Liver (tissue), 9 donors: ENCODE data around the gene RBM48. TPM values are rescaled to one million over a fixed set of nuclear protein-coding genes. Genes with fewer than 3 reads are reported as not detected.

ENCODE experiments used
- DNase-seq: peaks from one replicate; pipeline ENCODE4 v3.0.0-alpha.2; 2017; ENCODE audit warnings: low spot score
- H3K27ac ChIP-seq, 2 donors: one replicate each; pipeline ENCODE4 v1.7.0; 2013; ENCODE audit warnings: inconsistent platforms in 2 of 2, low read length in 2 of 2, control low read depth in 1 of 2, low read depth in 1 of 2, mild to moderate bottlenecking in 1 of 2
- H3K27me3 ChIP-seq, 4 donors: one replicate each; pipeline versions ENCODE4 v1.6.1 to v1.7.0; 2013; ENCODE audit warnings: low read length in 3 of 4, inconsistent platforms in 1 of 4, mild to moderate bottlenecking in 1 of 4, moderate library complexity in 1 of 4; ENCODE audit not compliant: control insufficient read depth in 4 of 4, insufficient read depth in 4 of 4
- H3K36me3 ChIP-seq, 4 donors: one replicate each; pipeline versions ENCODE4 v1.6.1 to v1.7.0; 2013; ENCODE audit warnings: low read length in 3 of 4, mild to moderate bottlenecking in 3 of 4, low read depth in 1 of 4, moderate library complexity in 1 of 4; ENCODE audit not compliant: control insufficient read depth in 4 of 4, insufficient read depth in 3 of 4
- H3K4me1 ChIP-seq, 4 donors: one replicate each; pipeline versions ENCODE4 v1.6.1 to v1.7.0; 2013; ENCODE audit warnings: low read length in 3 of 4, mild to moderate bottlenecking in 3 of 4, moderate library complexity in 1 of 4; ENCODE audit not compliant: control insufficient read depth in 4 of 4, insufficient read depth in 4 of 4
- H3K4me3 ChIP-seq, 3 donors: one replicate each; pipeline versions ENCODE4 v1.6.1 to v1.7.0; 2013; ENCODE audit warnings: low read length in 3 of 3, control low read depth in 1 of 3, low read depth in 1 of 3, mild to moderate bottlenecking in 1 of 3
- H3K9ac ChIP-seq, 2 donors: one replicate each; pipeline ENCODE4 v1.7.0; 2013; ENCODE audit warnings: low read length in 2 of 2, mild to moderate bottlenecking in 2 of 2, moderate library complexity in 2 of 2, control low read depth in 1 of 2, low read depth in 1 of 2
- H3K9me3 ChIP-seq, 4 donors: one replicate each; pipeline versions ENCODE4 v1.6.1 to v1.7.0; 2013; ENCODE audit warnings: low read length in 3 of 4; ENCODE audit not compliant: control insufficient read depth in 4 of 4
- CTCF ChIP-seq: fragments of 150-350 bp; IDR thresholded peaks from 2 replicates; pipeline ENCODE4 v1.5.1; 2017; ENCODE audit warnings: improper control_type of control experiment, low read depth, low read length; ENCODE audit not compliant: missing input control
- EGR1 ChIP-seq, 2 donors: IDR thresholded peaks; 2 replicates each; pipeline ENCODE4 v1.6.1; 2016 to 2018; ENCODE audit warnings: antibody characterized with exemption in 2 of 2, low read depth in 2 of 2
- FOXA1 ChIP-seq: IDR thresholded peaks from 2 replicates; pipeline ENCODE4 v1.6.1; 2016; ENCODE audit warnings: antibody characterized with exemption
- FOXA2 ChIP-seq: IDR thresholded peaks from 2 replicates; pipeline ENCODE4 v1.6.1; 2016; ENCODE audit warnings: antibody characterized with exemption
- GABPA ChIP-seq, 2 donors: IDR thresholded peaks in 1 of 2; conservative IDR thresholded peaks in 1 of 2; 2 replicates each; pipeline ENCODE4 v1.6.1; 2016; ENCODE audit warnings: antibody characterized with exemption in 2 of 2, mild to moderate bottlenecking in 1 of 2, moderate library complexity in 1 of 2
- HNF4A ChIP-seq, 2 donors: conservative IDR thresholded peaks; 2 replicates each; pipeline ENCODE4 v1.6.1; 2016; ENCODE audit warnings: antibody characterized with exemption in 2 of 2, mild to moderate bottlenecking in 2 of 2
- HNF4G ChIP-seq: IDR thresholded peaks from 2 replicates; pipeline ENCODE4 v1.6.1; 2016; ENCODE audit warnings: antibody characterized with exemption
- JUND ChIP-seq, 2 donors: IDR thresholded peaks; 2 replicates each; pipeline ENCODE4 v1.6.1; 2016; ENCODE audit warnings: antibody characterized with exemption in 2 of 2
- NR2F2 ChIP-seq: IDR thresholded peaks from 2 replicates; pipeline ENCODE4 v1.6.1; 2016; ENCODE audit warnings: antibody characterized with exemption
- RAD21 ChIP-seq, 2 donors: IDR thresholded peaks; 2 replicates each; pipeline ENCODE4 v1.6.1; 2016; ENCODE audit warnings: antibody characterized with exemption in 2 of 2, mild to moderate bottlenecking in 2 of 2
- RXRA ChIP-seq, 2 donors: IDR thresholded peaks; 2 replicates each; pipeline ENCODE4 v1.6.1; 2017 to 2018; ENCODE audit warnings: antibody characterized with exemption in 2 of 2, mild to moderate bottlenecking in 1 of 2
- SP1 ChIP-seq: IDR thresholded peaks from 2 replicates; pipeline ENCODE4 v1.6.1; 2018; ENCODE audit warnings: antibody characterized with exemption, mild to moderate bottlenecking
- TAF1 ChIP-seq: conservative IDR thresholded peaks from 2 replicates; pipeline ENCODE4 v1.6.1; 2016; ENCODE audit warnings: antibody characterized with exemption, mild to moderate bottlenecking
- YY1 ChIP-seq: IDR thresholded peaks from 2 replicates; pipeline ENCODE4 v1.6.1; 2016; ENCODE audit warnings: antibody characterized with exemption, mild to moderate bottlenecking
- ZBTB33 ChIP-seq: IDR thresholded peaks from 2 replicates; pipeline ENCODE4 v1.6.1; 2016; ENCODE audit warnings: antibody characterized with exemption
- WGBS: extraction: QIAGEN DNeasy Blood & Tissue Kit; methylation state at CpG from one replicate; pipeline ENCODE4 v1.1.7; 2013; 5-methylcytosine and 5-hydroxymethylcytosine counted together
- polyA plus RNA-seq, 2 donors: library from polyadenylated mRNA; stranded (reverse) in 1 of 2; unstranded in 1 of 2; fragments of 200-250 nt in 1 of 2; fragments of >200 nt in 1 of 2; fragmentation: Nextera tagmentation in 1 of 2; extraction: Ambion mirVana in 1 of 2; gene quantifications; one replicate each; pipeline versions ENCODE4 v1.2.1 to v1.2.3, GENCODE V29; 2013 to 2015
- total RNA-seq, 2 donors: library from RNA; depleted of rRNA; stranded (reverse); fragments of >200 nt; gene quantifications; one replicate each; pipeline ENCODE4 v1.2.3, GENCODE V29; 2014
- TF ChIP-seq, protein P1 (sequence below): IDR thresholded peaks from 2 replicates; pipeline ENCODE4 v1.6.1; 2016; ENCODE audit warnings: antibody characterized with exemption
- TF ChIP-seq, protein P2 (sequence below): IDR thresholded peaks from 2 replicates; pipeline ENCODE4 v1.6.1; 2016; ENCODE audit warnings: antibody characterized with exemption
- TF ChIP-seq, protein P3 (sequence below): IDR thresholded peaks from 2 replicates; pipeline ENCODE4 v1.6.1; 2016; ENCODE audit warnings: antibody characterized with exemption, mild to moderate bottlenecking
- donor health status: healthy.
- donor health status: healthy.
- donor health status: healthy.
- donor health status: healthy.
- donor health status: healthy.

Gene RBM48
- total and polyA plus RNA-seq, 4 donors, result 3.3 to 9.7 (median 6.8) TPM

GRCh38 chr7:92567460-92567859, 38.9 kb downstream of the RBM48 start:
- no peak overlapping the region for H3K9ac ChIP-seq
- TF ChIP-seq, protein P1, sequence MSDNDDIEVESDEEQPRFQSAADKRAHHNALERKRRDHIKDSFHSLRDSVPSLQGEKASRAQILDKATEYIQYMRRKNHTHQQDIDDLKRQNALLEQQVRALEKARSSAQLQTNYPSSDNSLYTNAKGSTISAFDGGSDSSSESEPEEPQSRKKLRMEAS, result no peak
- no peak for TF ChIP-seq HNF4G
- no peak for TF ChIP-seq FOXA2
- TF ChIP-seq JUND (IDR thresholded peaks at IDR 0.05), result no peak
- TF ChIP-seq TAF1, result no peak
- no peak for TF ChIP-seq FOXA1
- TF ChIP-seq EGR1 (IDR thresholded peaks at IDR 0.05; ENCODE audit: low read depth in 2 of 2), result no peak
- no peak for TF ChIP-seq RXRA (IDR thresholded peaks at IDR 0.05)
- TF ChIP-seq YY1, result no peak
- no peak for TF ChIP-seq RAD21 (IDR thresholded peaks at IDR 0.05)
- TF ChIP-seq, protein P2, sequence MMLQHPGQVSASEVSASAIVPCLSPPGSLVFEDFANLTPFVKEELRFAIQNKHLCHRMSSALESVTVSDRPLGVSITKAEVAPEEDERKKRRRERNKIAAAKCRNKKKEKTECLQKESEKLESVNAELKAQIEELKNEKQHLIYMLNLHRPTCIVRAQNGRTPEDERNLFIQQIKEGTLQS, result no peak
- TF ChIP-seq, protein P3, sequence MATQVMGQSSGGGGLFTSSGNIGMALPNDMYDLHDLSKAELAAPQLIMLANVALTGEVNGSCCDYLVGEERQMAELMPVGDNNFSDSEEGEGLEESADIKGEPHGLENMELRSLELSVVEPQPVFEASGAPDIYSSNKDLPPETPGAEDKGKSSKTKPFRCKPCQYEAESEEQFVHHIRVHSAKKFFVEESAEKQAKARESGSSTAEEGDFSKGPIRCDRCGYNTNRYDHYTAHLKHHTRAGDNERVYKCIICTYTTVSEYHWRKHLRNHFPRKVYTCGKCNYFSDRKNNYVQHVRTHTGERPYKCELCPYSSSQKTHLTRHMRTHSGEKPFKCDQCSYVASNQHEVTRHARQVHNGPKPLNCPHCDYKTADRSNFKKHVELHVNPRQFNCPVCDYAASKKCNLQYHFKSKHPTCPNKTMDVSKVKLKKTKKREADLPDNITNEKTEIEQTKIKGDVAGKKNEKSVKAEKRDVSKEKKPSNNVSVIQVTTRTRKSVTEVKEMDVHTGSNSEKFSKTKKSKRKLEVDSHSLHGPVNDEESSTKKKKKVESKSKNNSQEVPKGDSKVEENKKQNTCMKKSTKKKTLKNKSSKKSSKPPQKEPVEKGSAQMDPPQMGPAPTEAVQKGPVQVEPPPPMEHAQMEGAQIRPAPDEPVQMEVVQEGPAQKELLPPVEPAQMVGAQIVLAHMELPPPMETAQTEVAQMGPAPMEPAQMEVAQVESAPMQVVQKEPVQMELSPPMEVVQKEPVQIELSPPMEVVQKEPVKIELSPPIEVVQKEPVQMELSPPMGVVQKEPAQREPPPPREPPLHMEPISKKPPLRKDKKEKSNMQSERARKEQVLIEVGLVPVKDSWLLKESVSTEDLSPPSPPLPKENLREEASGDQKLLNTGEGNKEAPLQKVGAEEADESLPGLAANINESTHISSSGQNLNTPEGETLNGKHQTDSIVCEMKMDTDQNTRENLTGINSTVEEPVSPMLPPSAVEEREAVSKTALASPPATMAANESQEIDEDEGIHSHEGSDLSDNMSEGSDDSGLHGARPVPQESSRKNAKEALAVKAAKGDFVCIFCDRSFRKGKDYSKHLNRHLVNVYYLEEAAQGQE, result no peak
- TF ChIP-seq NR2F2, result no peak
- TF ChIP-seq GABPA (IDR thresholded peaks at IDR 0.05 in 1 of 2, conservative IDR thresholded peaks at IDR 0.05 in 1 of 2), result no peak
- no peaks in the 10 kb centered on the region for H3K27me3 ChIP-seq
- WGBS, result 96% methylated on average over 6 of the region's 6 CpGs
- no peaks in the 10 kb centered on the region for H3K4me1 ChIP-seq
- no peaks in the 10 kb centered on the region for H3K9me3 ChIP-seq
- no peak overlapping the region for H3K27ac ChIP-seq
- DNase-seq, result no peak
- H3K36me3 ChIP-seq, result peaks cover 8 to 43% (median 37%) of the 10 kb centered on the region in 4 donors
- no peak overlapping the region for H3K4me3 ChIP-seq

DNA sequence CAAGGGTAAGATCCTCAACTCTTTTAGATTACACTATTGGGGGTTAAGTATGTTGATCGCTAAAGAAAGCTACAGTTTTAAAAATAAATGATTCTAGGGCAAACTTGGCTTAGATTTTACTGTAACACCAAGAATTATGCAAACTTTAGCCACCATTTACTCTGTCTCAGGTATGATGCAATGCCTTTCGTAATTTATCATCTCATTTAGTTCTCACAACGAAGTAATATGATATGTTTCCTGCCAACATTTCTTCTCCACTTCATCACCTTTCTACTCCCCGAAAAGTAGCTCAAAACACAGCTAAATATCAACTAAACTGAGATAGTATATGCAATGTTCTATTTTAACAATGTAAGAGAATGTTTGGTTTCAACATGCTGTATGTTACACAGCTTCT, 40.5 kb downstream of the RBM48 start:
- Histone ChIP-seq H3K36me3 (peaks cover 8 to 36% (median 32%) of the 10 kb centered on the region in 4 donors), H3K9ac (no peak overlapping the region), H3K4me1 (no peaks in the 10 kb centered on the region), H3K4me3 (no peak overlapping the region), H3K27ac (no peak overlapping the region), H3K9me3 (no peaks in the 10 kb centered on the region), H3K27me3 (no peaks in the 10 kb centered on the region)
- WGBS, result 79% methylated on average over 4 of the region's 4 CpGs
- TF ChIP-seq HNF4A (conservative IDR thresholded peaks at IDR 0.05) (no peak), RAD21 (IDR thresholded peaks at IDR 0.05) (no peak), NR2F2 (no peak), ZBTB33 (no peak), HNF4G (no peak), EGR1 (IDR thresholded peaks at IDR 0.05; ENCODE audit: low read depth in 2 of 2) (no peak), FOXA1 (no peak), TAF1 (no peak), YY1 (no peak), JUND (IDR thresholded peaks at IDR 0.05) (no peak), GABPA (IDR thresholded peaks at IDR 0.05 in 1 of 2, conservative IDR thresholded peaks at IDR 0.05 in 1 of 2) (no peak), FOXA2 (no peak), CTCF (no peak), SP1 (no peak)
- TF ChIP-seq, protein P3, result no peak
- TF ChIP-seq, protein P2, result no peak
- no peak for DNase-seq
